ENCODE results near the gene BRWD1. TPM values are rescaled to one million over a fixed set of nuclear protein-coding genes. Genes with fewer than 3 reads are reported as not detected.

The BRWD1 gene
- polyA plus RNA-seq, 1 donor from 2014 or later, result 246 TPM

GRCh38 chr21:39188521-39189139 is 124.8 kb downstream of the BRWD1 start:
- Histone ChIP-seq H3F3A (ENCODE audit: insufficient read depth, low read length, poor library complexity, severe bottlenecking) (no peaks in the 10 kb centered on the region), H3K36me3 (ENCODE audit: insufficient read depth, low read length) (no peaks in the 10 kb centered on the region), H3K9me2 (ENCODE audit: insufficient read depth, low read length) (no peaks in the 10 kb centered on the region), H2AFZ (ENCODE audit: low read depth, low read length) (no peak overlapping the region), H3K9me3 (ENCODE audit: low read length) (no peaks in the 10 kb centered on the region), H3K79me2 (replicated peaks; ENCODE audit: insufficient read depth, low read length) (no peaks in the 10 kb centered on the region), H3K4me3 (ENCODE audit: low read length) (no peak overlapping the region), H3K9ac (ENCODE audit: low read length) (no peak overlapping the region), H3K27me3 (ENCODE audit: insufficient read depth, low read depth, low read length) (no peaks in the 10 kb centered on the region), H3K27ac (ENCODE audit: low read length) (no peak overlapping the region), H4K20me1 (ENCODE audit: insufficient read depth) (no peaks in the 10 kb centered on the region), H3K4me2 (ENCODE audit: low read length) (no peak overlapping the region)
- TF ChIP-seq MXI1 (conservative IDR thresholded peaks at IDR 0.05; ENCODE audit: poor library complexity, severe bottlenecking) (no peak), SMC3 (conservative IDR thresholded peaks at IDR 0.05; ENCODE audit: poor library complexity) (no peak), EP300 (conservative IDR thresholded peaks at IDR 0.05; ENCODE audit: poor library complexity, severe bottlenecking) (no peak), RAD21 (conservative IDR thresholded peaks at IDR 0.05) (no peak), POLR2AphosphoS5 (IDR thresholded peaks at IDR 0.05) (no peak), CTCF (IDR thresholded peaks at IDR 0.05; ENCODE audit: poor library complexity, severe bottlenecking) (no peak), EZH2 (IDR thresholded peaks at IDR 0.05; ENCODE audit: borderline replicate concordance, insufficient read depth, low read length, poor library complexity, severe bottlenecking) (no peak), TAF1 (IDR thresholded peaks at IDR 0.05; ENCODE audit: low read depth) (no peak), REST (IDR thresholded peaks at IDR 0.05; ENCODE audit: borderline replicate concordance) (no peak)

- Histone ChIP-seq H3K79me2 (replicated peaks; ENCODE audit: insufficient read depth, low read length) (no peaks in the 10 kb centered on the region), H4K20me1 (ENCODE audit: insufficient read depth) (no peaks in the 10 kb centered on the region), H3F3A (ENCODE audit: insufficient read depth, low read length, poor library complexity, severe bottlenecking) (no peaks in the 10 kb centered on the region), H3K9ac (ENCODE audit: low read length) (no peak overlapping the region), H3K4me3 (ENCODE audit: low read length) (no peak overlapping the region), H3K36me3 (ENCODE audit: insufficient read depth, low read length) (no peaks in the 10 kb centered on the region), H3K9me2 (ENCODE audit: insufficient read depth, low read length) (no peaks in the 10 kb centered on the region), H3K4me2 (ENCODE audit: low read length) (no peak overlapping the region), H3K27ac (ENCODE audit: low read length) (no peak overlapping the region), H3K9me3 (ENCODE audit: low read length) (no peaks in the 10 kb centered on the region), H3K27me3 (ENCODE audit: insufficient read depth, low read depth, low read length) (no peaks in the 10 kb centered on the region), H2AFZ (ENCODE audit: low read depth, low read length) (no peak overlapping the region)
- TF ChIP-seq EP300 (conservative IDR thresholded peaks at IDR 0.05; ENCODE audit: poor library complexity, severe bottlenecking), result no peak
- TF ChIP-seq TAF1 (IDR thresholded peaks at IDR 0.05; ENCODE audit: low read depth), result no peak
- TF ChIP-seq POLR2AphosphoS5 (IDR thresholded peaks at IDR 0.05), result no peak
- no peak for TF ChIP-seq REST (IDR thresholded peaks at IDR 0.05; ENCODE audit: borderline replicate concordance)
- no peak for TF ChIP-seq MXI1 (conservative IDR thresholded peaks at IDR 0.05; ENCODE audit: poor library complexity, severe bottlenecking)
- no peak for TF ChIP-seq SMC3 (conservative IDR thresholded peaks at IDR 0.05; ENCODE audit: poor library complexity)
- no peak for TF ChIP-seq CTCF (IDR thresholded peaks at IDR 0.05; ENCODE audit: poor library complexity, severe bottlenecking)
- TF ChIP-seq RAD21 (conservative IDR thresholded peaks at IDR 0.05), result no peak
- no peak for TF ChIP-seq EZH2 (IDR thresholded peaks at IDR 0.05; ENCODE audit: borderline replicate concordance, insufficient read depth, low read length, poor library complexity, severe bottlenecking)
Observed at GRCh38 chr21:39187141-39187540, 126.3 kb downstream of the BRWD1 start.

Data from neural cell (in vitro differentiated cells).